Colon (tissue), 2 donors: ENCODE data around the gene PIH1D1.

Source experiments
- FAIRE-seq: peaks from 2 replicates; lab custom pipeline; 2012; peaks lifted over from hg19 to GRCh38; lab: Jason Lieb, UNC
- donor health status: control.
- donor health status: control.

The PIH1D1 gene

GRCh38 chr19:49419173-49419572 is 32.4 kb downstream of the PIH1D1 start:
- no peak for FAIRE-seq

GRCh38 chr19:49418511-49418910 is 33.1 kb downstream of the PIH1D1 start:
- no peak for FAIRE-seq

- FAIRE-seq, result no peak
Measured at GRCh38 chr19:49417088-49417487, 34.5 kb downstream of the PIH1D1 start.

- no peak for FAIRE-seq
Measured at GRCh38 chr19:49415810-49416200, 35.8 kb downstream of the PIH1D1 start.

GRCh38 chr19:49415102-49415809 is 36.4 kb downstream of the PIH1D1 start:
- FAIRE-seq, result no peak

GRCh38 chr19:49414256-49414655 is 37.4 kb downstream of the PIH1D1 start:
- no peak for FAIRE-seq

- FAIRE-seq, result no peak
Measured at GRCh38 chr19:49413348-49413747, 38.3 kb downstream of the PIH1D1 start.

- no peak for FAIRE-seq
Measured at GRCh38 chr19:49411681-49412326, 39.8 kb downstream of the PIH1D1 start.

GRCh38 chr19:49409441-49410029 is 42.1 kb downstream of the PIH1D1 start:
- FAIRE-seq, result no peak

- no peak for FAIRE-seq
Measured at GRCh38 chr19:49408816-49409440, 42.7 kb downstream of the PIH1D1 start.

GRCh38 chr19:49407482-49408015 is 44.1 kb downstream of the PIH1D1 start:
- no peak for FAIRE-seq

GRCh38 chr19:49407079-49407478 is 44.5 kb downstream of the PIH1D1 start:
- FAIRE-seq, result no peak

- FAIRE-seq, result no peak
Measured at GRCh38 chr19:49403404-49404187, 48.0 kb downstream of the PIH1D1 start.

GRCh38 chr19:49400029-49400428 is 51.6 kb downstream of the PIH1D1 start:
- no peak for FAIRE-seq

- FAIRE-seq, result no peak
Measured at GRCh38 chr19:49398931-49399330, 52.7 kb downstream of the PIH1D1 start.

- no peak for FAIRE-seq
Measured at GRCh38 chr19:49398001-49398615, 53.5 kb downstream of the PIH1D1 start.

- no peak for FAIRE-seq
Measured at GRCh38 chr19:49396738-49397505, 54.7 kb downstream of the PIH1D1 start.
